Stimulated activated naive CD8-positive, alpha-beta T cell treated with anti-CD3 and anti-CD28 coated beads, Interleukin-15, Interleukin-2, amounts not matched to agents 100 U/mL and 50 U/mL, for 24 hours (primary cell): ENCODE measurements around the gene TXNRD3.

ENCODE experiments used
- ATAC-seq: fragments of 150-1000 bp; cut with Tn5 transposase; one replicate; pipeline ENCODE4 v1.10.0; 2021
- DNase-seq: peaks from one replicate; pipeline ENCODE4 v3.0.0; 2021

TXNRD3 gene

DNA sequence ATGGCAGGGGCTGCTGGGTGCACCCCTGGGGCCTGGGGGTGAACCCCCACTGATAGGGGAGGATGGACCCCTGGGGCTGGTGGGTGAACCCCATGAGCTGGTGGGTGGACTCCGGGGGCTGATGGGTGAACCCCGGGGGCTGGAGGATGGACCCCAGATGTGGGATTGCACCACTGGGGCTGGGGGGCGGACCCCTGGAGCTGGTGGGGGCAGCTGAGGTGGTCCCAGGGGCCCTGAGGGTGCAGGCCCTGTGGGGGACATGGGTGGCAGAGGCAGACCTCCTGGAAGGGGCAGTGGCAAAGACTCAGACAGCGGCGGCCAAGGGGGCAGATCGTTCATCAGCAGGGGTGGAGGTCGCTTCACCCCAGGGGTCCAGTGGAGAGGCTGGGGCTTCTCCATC is 17.4 kb upstream of the TXNRD3 start:
- no peak for ATAC-seq
- no peak for DNase-seq

DNA sequence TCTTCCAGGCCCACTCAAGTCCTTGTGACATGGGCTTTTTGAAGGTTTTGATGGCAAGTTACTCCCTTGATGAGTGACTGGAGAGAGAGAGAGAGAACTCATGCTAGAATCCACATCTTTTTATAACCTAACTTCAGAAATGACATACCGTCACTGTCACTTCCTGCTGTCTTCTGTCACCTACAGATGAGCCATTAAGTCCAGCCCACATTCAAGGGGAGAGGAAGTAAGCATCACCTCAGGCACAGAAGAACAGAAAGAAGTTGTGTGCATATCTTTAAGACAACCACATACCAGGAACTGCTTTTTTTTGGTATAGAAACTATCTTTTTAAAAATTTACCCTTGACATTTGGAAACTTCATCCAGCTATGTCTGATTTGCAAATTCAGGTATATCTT is 16.6 kb upstream of the TXNRD3 start:
- DNase-seq: no peak
- peak; percentile 43 for ATAC-seq

DNA sequence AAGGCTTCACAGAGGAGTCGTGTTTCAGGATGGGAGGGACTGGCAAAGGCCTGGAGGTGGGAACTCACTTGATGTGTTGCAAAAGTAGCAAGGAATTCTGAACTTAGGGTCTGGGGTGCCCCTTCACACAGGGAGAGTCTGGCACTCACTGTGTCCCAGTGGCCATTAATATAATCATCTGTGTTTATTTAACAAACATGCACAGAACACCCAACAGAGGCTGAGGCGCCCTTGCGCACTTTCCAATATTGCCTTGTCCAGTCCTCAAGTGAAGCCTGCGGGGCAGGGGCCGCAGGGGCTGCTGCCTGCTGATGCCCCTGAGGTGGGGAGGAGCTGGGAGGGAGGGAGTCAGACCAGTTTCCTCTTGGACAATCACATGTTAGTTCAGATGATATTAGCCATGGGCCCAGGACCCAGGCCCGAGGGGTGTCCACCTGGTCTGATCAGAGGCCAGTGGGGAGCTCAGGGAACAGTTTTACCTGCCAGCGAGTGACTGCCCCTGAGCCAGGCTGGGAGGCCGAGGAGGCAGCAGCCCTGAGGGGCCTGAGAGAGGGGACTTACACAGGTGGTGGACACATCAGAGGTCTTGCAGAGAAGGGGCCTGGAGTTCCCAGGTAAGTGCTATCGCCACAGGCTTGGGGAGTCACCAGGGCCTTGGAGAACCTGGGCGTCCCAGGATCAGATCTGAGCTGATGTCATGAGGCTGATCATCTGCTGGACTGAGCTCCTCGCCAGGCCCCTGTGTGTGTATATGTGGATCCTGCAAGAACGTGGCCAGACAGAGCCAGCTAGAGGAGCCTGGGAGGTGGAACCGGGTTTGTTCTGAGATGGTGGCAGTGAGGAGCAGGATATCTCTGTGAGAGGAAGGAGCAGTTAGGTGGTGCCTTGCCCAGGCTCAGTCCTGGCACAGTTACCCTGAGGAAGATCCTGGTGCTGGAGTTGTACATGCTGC is 13.8 kb upstream of the TXNRD3 start:
- ATAC-seq (no peak), DNase-seq (no peak)

DNA sequence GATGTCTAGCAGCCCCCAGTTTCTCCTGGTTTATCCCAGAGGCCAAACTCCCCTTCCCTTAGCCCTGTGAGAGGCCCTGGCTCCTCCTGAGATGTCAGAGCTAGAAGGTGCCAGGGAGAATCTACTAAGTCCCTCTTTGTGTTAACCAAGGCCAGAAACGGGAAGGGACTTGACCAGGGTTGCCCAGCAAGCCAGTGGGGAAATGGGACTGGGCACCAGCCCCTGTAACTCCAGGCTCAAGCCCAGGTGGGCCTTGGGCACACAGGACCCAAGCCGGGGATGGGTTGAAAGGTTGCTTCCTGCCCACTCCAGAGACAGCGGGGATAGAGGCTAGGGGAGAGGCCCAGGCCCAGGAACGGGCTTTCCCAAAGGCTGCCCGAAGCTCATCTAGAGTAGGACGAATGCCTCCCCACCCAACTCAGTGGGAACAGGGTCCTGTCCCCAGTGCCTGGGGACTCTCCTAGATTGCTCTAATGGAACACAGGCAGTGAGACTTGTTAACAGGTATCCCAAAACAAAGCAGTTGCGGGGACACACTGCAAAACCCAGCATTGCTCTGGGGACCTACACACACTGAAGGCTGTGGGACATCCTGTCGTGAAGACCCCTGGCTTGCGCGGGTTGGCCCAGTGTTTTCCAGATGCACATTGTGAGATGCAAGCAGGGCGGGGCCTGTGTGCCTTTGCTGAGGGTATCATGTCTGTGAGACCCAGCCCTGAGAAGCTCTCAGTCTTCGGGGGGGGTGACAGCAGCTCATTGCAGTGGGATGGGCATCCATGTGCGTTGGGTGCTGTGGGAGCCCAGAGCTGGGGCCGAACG is 12.9 kb upstream of the TXNRD3 start:
- ATAC-seq (no peak), DNase-seq (no peak)

DNA sequence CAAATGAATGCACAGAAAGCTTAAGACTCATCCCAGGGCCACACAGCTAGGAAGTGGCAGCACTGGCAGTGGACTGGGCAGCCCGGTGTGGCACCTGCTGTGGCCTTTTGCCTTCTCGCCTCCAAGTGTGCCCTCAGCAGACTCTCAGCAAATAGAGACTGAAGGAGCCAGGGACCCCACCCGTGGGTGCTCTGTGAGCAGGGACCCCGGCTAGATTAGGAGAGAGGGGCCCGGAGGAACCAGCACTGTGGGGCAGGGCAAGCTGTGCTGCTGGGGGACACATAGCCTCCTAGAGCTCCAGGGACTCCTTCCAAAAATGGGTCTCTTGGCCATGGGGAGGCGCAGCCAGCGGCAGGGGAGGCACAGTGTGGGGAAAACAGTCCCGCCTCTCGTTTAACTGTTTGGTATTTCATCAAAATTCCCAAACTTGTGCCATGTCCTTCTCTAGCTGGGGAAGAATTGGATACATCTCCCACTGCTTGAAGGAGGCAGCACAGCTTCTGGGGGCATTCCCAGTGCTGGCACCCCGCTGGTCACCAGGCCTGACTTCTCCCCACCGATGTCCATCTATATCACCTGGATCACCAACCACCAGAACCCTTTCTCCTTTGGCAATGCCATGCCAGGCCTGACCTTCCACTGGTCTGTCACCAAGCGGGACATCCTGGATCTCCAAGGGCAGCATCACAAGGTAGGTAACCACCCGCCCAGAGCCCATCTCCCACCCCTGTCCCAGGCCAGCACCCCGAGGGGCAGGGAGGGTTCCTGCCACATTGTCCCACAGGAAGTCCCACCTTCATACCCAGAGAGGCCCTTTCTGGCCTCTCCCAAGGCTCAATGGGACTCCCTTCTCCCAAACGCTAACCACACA is 12.0 kb upstream of the TXNRD3 start:
- DNase-seq (no peak), ATAC-seq (no peak)

DNA sequence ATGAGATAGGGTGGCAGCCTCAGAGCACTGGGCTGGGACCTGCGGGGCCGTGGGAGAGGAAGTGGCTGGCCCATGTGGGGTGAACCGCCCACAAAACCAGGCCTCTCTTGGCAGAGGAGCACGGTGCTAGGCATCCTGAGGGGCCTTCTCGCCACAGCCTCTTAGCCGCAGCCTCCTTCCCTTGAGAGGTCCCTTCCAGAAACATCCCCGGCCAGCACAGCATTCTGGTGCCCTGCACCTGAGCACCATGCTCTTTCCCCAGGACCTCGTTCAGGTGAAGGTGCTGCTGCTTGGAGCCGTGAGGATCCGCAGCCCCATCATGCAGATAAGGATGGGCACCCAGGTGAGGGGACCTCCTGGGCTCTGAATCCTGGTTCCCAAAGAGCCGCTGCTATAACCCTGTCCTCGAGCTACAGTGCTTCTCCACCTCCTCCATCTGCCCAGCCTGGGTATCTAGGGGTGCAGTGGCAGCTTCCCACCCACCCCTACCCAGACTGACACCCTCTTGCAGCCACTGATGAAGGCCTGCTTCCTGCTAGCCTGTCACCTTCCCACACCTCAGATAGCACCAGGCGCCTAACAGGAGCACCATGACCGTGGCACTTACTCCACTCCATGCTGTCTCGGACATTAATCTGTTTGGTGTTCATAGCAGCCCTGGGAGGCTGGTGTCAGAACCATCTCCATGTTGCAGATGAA is 11.2 kb upstream of the TXNRD3 start:
- no peak for DNase-seq
- no peak for ATAC-seq

DNA sequence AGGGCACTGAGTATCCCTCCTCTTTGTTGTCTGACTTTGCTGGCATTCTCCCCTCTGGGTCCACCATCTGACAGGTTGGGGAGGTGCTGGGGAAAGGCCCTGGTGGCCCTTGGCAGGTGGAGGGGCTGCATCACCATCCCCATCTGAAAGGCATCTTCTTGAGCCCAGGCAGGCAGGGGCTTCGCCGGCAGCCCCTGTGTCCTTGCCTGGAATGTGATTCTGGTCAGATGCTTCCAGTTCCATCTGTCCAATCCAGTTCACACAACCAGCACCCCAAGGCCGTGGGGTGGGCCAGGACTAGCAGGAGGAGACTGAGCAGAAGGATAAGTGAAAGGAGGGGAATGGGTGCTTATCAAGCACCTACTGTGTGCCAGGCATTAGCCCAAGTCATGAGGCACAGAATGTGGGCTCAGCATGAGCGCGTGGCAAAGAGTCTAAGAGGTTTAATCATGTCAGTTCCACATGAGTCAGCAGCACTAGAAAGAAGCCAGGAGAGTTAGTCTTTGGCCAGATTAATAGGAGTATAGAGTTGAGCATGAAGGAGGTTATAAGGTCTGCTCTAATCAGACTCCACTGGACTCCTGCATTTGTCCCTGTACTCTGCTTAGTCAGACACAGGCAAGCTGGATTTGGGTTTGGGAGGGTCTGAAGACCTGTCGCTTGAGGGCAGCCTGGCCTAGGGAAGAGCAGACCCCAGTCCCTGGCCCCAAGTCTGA is 10.5 kb upstream of the TXNRD3 start:
- DNase-seq (no peak), ATAC-seq (no peak)

DNA sequence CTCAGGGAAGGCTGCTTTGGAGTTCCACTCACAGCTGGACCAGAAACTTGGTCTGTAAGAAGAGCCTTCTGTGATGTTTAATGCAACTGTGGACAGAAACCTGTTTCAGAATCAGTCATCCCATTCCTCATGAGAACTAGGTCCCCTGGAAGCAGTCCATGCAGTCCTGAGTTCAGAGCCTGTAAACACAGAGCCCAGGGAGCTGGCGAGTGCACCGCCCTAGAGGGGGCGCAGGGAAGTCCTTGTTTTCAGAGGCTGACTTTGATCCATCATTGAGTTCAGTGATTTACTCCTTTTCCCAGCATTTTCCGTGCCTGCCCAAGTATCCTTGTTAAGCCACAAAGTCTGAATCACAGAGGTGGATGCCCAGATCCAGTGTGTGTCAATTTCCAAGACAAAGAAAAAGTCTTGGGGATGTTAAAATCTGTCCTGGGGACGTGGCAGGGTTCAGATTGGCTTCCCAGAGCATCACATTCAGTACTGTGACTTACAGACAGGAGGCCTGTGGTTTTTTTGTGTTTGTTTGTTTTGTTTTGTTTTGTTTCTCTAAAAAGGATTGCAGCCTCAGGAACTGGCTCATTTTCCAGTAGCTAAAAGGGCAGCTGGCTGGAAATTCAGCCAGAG is 9.8 kb upstream of the TXNRD3 start:
- ATAC-seq (no peak), DNase-seq (no peak)

DNA sequence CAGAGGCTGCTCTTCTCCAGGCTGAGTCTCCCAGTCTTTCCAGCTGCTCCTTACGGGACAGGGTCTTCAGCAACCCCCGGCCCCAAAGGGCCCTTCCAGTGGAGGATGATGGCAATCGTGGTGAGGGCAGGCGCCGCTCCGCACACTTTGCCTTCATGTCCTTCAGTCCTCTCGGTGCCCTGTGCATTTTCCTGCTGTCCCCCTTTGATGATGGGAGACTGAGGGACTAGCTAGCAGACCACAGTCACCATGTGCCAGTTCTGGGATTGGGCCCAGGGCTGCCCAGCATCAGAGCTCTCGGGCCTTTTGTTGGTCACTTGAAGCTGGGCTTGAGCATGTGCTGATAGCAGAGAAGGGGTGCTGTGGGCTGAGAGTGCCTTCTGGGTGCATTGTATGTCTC is 8.8 kb upstream of the TXNRD3 start:
- DNase-seq: no peak
- ATAC-seq: no peak

DNA sequence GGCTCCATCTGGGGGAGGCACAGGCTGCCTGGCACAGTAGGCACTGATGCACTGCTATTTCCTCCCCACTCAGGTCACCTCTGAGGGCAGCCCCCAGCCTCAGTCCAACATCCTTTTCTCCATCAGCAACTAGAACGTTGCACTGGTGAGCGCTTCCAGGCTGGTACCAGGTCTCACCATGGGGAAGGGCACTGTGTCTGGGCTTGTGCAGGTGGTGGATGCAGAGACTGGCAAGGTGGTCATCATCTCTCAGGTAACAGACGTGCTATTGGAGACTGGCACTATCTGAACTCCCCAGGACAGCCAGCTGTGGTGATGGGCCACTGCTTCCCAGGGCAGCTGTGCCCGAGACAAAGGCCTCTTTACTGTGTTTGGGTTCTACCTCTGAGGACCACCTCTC is 8.3 kb upstream of the TXNRD3 start:
- no peak for ATAC-seq
- DNase-seq: no peak

DNA sequence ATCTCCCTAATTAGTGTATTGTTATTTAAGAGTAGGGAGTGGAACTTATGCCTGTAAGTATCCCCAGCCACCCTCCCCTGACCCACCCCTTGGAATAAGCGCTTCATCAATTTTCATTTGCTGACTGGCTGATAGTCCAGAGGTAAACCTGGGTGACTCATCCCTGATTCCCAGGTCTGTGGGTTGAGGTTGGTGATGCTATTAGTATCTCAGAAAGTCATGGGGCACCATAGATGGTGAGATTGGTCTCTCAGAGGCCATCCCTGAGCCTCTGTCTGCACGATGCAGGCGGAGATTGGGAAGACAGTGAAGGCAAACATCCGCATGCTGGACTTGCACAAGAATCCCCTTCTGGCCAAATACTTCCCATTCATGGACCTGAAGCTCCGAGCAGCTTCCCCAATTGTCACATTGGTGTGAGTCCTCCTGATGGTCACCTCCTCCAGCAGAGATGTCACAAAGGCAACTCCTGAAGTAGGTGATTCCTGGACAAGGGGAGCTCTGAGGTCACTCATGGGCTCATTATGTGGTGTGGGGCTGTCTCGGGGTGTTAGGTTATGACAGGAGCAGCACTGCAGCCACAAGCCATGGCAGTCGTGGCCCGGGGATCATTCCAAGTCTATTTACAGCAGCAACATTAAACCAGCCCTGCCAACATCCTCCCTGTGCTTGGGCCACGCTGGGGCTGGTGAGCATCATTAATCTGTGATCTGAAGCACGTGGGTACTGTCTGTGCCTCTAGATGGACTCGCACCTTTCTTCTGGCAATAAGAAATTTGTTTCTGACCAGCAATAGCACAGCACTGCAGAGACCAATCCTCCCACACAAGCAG is 6.8 kb upstream of the TXNRD3 start:
- DNase-seq (no peak), ATAC-seq (no peak)

DNA sequence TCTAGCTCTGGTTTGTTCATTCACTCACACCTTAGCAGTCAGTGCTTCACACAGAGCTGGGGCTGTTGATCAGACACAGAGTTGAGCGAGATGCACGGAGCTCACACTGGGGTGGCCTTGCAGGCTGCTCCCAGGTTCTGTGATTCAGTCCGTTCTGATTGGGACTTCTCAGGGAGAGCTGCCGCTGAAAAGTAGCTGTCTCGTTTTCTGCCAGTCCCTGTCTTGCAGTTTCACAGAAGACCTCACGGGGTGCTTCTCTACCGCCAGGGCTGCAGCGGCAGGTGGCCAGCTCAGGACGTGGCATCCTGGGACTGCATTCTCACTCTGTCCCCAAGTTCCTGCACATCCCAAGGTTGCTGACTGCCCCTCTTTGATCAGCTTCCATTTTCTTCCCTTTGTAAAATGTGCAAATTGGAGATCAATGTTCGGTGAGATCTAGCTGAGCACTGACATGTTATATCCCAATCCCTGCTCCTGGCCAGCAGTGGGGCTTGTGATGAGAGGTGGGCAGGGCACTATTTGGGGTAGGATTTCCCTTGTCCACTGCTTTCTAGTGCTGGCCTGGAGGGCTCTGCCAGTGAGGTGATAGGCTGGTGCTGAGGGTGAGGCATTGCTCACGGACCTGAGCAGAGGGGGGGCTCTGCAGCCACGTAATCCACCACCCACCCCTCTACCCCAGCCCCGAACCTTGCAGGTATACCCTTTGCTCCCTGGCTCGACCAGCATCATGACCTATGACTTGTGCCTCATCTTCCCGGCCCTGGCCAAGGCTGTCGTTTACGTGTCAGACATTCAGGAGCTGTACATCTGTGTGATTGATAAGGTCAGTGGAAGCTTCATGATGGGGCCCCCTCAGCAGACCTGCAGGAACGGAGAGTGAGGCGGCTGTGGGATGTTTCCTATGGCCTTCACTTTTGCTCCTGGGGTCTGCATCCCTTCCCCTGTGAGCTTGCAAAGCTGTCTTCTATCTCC is 5.3 kb upstream of the TXNRD3 start:
- ATAC-seq (no peak), DNase-seq (no peak)

DNA sequence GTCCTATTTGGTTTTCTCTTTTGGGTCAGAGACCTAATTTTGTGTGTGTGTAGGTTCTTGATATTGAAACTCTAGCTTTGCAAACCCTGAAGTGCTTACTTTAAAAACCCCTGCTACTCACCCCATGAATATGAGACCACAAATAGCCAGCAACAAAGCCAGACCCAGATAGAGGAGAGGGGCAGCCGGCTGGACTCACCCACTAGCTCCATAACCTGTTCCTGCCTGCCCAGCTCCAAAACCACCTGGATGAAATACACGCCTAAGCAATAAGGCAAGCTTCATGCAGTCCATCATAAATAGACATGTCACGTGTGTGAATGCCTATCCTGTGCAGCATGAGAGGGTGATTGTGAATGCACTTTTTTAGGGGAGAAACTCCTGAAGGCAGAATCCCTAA is 3.7 kb upstream of the TXNRD3 start:
- no peak for ATAC-seq
- no peak for DNase-seq

DNA sequence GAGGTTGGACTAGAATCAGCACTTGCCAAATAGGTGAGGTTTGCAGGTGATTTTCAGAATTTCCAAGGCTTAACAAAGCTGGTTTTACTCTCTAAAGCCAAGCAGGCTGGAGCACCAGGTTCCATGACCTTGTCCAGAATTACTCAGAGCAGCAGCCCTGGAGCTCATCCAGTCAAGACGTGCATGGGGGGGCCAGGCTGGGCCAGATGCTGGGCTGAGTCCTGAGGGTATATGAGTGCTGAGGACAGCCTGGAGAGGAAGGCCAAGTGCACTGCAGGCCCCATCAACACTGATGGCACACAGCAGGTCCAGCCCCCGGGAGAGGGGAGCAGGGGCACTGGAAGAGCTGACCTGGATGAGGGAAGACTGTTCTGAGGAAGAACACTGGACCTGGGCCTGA is 3.0 kb upstream of the TXNRD3 start:
- no peak for DNase-seq
- ATAC-seq: no peak

DNA sequence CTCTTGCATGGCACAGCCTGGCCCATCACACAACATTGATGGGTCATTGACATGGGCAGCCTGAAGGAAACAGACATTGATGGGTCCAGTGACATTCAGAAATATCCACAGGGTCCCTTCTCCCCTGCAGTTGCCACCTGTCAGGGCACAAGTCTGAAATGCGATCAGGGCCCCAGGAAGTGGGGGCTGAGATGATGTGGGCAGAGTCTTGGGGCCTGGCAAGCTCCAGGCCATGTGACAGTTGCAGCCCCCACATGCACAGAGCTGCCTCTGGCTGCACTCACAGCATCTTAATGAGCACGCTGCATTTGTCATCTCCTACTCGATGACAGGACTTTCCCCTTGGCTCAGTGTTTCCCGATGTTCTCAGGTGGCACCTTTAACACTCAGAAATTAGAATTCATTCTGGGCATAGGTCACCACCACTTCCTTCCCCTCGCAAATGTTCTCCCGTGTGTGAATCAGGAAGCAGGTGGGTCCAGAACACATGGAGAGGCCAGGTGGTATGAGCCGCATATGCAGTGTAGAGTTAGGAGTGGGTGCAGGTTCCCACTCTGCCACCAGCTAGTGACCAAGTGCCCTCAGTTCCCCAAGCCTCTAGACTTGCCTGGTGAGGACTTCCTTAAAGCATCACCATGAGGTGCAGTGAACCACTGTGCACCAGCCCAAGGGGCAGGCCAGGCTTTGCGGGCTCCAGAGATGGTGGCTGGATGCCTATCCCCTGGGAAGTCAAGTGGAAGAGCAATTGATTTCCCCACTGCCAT is 1.6 kb upstream of the TXNRD3 start:
- no peak for ATAC-seq
- DNase-seq: no peak

DNA sequence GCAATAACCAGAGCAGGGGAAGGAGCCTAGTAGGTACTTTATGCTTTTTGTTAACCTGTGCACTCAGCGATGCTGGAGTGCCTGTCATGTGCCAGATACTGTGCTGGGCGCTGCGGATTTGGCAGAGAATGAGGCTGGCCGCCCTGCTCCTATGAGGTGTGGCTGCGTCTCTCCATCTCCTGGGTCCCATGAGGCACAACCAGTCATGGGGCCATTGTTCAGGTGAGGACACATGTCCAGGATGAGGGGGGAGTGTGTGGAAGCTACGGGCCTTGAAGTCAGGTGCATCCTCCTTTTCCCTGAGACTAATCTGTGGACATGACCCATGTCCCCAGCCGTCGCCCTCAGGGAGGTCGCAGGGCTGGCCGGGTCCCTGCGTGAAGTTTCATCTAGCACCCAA is 963 bp upstream of the TXNRD3 start:
- no peak for ATAC-seq
- DNase-seq: no peak

DNA sequence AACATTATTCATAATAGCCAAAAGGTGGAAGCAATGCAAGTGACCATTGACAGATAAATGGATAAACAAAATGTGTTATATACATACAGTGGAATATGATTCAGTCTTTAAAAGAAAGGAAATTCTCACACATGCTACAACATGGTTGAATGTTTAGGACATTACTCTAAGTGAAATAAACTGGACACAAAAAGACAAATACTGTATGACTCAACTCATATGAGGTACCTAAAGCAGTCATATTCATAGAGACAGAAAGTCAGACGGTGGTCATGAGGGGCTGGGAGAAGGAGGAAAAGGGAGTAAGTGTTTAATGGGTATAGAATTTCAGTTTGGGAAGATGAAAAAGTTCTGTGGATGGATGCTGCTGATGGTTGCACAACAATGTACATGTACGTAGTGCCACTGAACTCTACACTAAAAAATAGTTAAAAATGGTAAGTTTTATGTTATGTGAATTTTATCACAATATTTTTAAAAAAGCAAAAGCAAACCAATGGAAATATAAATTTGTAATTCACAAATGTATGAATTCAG is 5.3 kb downstream of the TXNRD3 start:
- DNase-seq (no peak), ATAC-seq (no peak)
